Measurements from ENCODE around the gene TUSC2.

TUSC2 gene

GRCh38 chr3:50327943-50328691 is at the start of gene TUSC2:
TUSC2 (minus strand) TSS chr3:50328223; CDS start chr3:50328099, 124 bp downstream.
- DNase-seq = peak; percentile 98

- no peak for DNase-seq
Observed at GRCh38 chr3:50375258-50375931, 47.4 kb upstream of the TUSC2 start.

GRCh38 chr3:50374363-50375257 is 46.6 kb upstream of the TUSC2 start:
- no peak for DNase-seq

- no peak for DNase-seq
Observed at GRCh38 chr3:50373146-50374051, 45.4 kb upstream of the TUSC2 start.

- no peak for DNase-seq
Observed at GRCh38 chr3:50372349-50372748, 44.3 kb upstream of the TUSC2 start.

GRCh38 chr3:50371133-50371685 is 43.2 kb upstream of the TUSC2 start:
- no peak for DNase-seq

GRCh38 chr3:50370594-50370993 is 42.6 kb upstream of the TUSC2 start:
- DNase-seq = no peak

GRCh38 chr3:50369012-50369670 is 41.1 kb upstream of the TUSC2 start:
- DNase-seq = no peak

- DNase-seq = no peak
Observed at GRCh38 chr3:50365842-50366220, 37.8 kb upstream of the TUSC2 start.

- DNase-seq = peak; percentile 53
Observed at GRCh38 chr3:50365080-50365841, 37.2 kb upstream of the TUSC2 start.

- no peak for DNase-seq
Observed at GRCh38 chr3:50364573-50365079, 36.6 kb upstream of the TUSC2 start.

- no peak for DNase-seq
Observed at GRCh38 chr3:50359760-50360110, 31.7 kb upstream of the TUSC2 start.

GRCh38 chr3:50358911-50359759 is 31.1 kb upstream of the TUSC2 start, which contains the start of gene TMEM115:
TMEM115 (minus strand) TSS chr3:50359521; CDS start chr3:50359063, 458 bp downstream.
- peak; percentile 99 for DNase-seq

- DNase-seq = no peak
Observed at GRCh38 chr3:50358355-50358910, 30.4 kb upstream of the TUSC2 start.

GRCh38 chr3:50357481-50357880 is 29.5 kb upstream of the TUSC2 start:
- DNase-seq = no peak

GRCh38 chr3:50356553-50356952 is 28.5 kb upstream of the TUSC2 start:
- no peak for DNase-seq

- DNase-seq = no peak
Observed at GRCh38 chr3:50355829-50356552, 28.0 kb upstream of the TUSC2 start.

- no peak for DNase-seq
Observed at GRCh38 chr3:50354850-50355249, 26.8 kb upstream of the TUSC2 start.

All from midbrain (tissue), 1 donor.